SKM-1 (cell line): ENCODE results near the gene MEIS2.

Experiments used
- DNase-seq: peaks from one replicate; lab custom pipeline; 2025; ENCODE audit not compliant: unreplicated experiment; lab: John Stamatoyannopoulos, UW

The MEIS2 gene

GRCh38 chr15:36880913-36881460 is 219.4 kb downstream of the MEIS2 start:
- no peak for DNase-seq

- DNase-seq = no peak
Observed at GRCh38 chr15:36880224-36880912, 220.0 kb downstream of the MEIS2 start.

GRCh38 chr15:36879568-36880222 is 220.7 kb downstream of the MEIS2 start:
- no peak for DNase-seq

GRCh38 chr15:36878684-36879262 is 221.6 kb downstream of the MEIS2 start:
- DNase-seq = no peak

- no peak for DNase-seq
Observed at GRCh38 chr15:36877796-36878683, 222.3 kb downstream of the MEIS2 start.

- no peak for DNase-seq
Observed at GRCh38 chr15:36877294-36877693, 223.1 kb downstream of the MEIS2 start.

GRCh38 chr15:36875740-36876334 is 224.5 kb downstream of the MEIS2 start:
- DNase-seq = no peak

- no peak for DNase-seq
Observed at GRCh38 chr15:36874930-36875329, 225.4 kb downstream of the MEIS2 start.

GRCh38 chr15:36867436-36867835 is 232.9 kb downstream of the MEIS2 start:
- DNase-seq = no peak

- DNase-seq = no peak
Observed at GRCh38 chr15:36866896-36867295, 233.5 kb downstream of the MEIS2 start.

- no peak for DNase-seq
Observed at GRCh38 chr15:36863570-36863969, 236.8 kb downstream of the MEIS2 start.

GRCh38 chr15:36860792-36861191 is 239.6 kb downstream of the MEIS2 start:
- DNase-seq = no peak

GRCh38 chr15:36858423-36858822 is 241.9 kb downstream of the MEIS2 start:
- no peak for DNase-seq

GRCh38 chr15:36856339-36856973 is 243.9 kb downstream of the MEIS2 start:
- no peak for DNase-seq

- no peak for DNase-seq
Observed at GRCh38 chr15:36850864-36851263, 249.5 kb downstream of the MEIS2 start.

GRCh38 chr15:36845270-36845669 is 255.1 kb downstream of the MEIS2 start:
- no peak for DNase-seq

GRCh38 chr15:36844534-36844998 is 255.8 kb downstream of the MEIS2 start:
- DNase-seq = no peak

GRCh38 chr15:36843822-36844221 is 256.5 kb downstream of the MEIS2 start:
- no peak for DNase-seq

GRCh38 chr15:36841193-36841592 is 259.2 kb downstream of the MEIS2 start:
- no peak for DNase-seq
